Mesenchymal stem cell (in vitro differentiated cells and primary cell): ENCODE results near the gene TTC16.

Experiments used
- DNase-seq: peaks from one replicate; pipeline ENCODE4 v3.0.0-alpha.2; 2013
- H2AFZ ChIP-seq: one replicate; pipeline ENCODE4 v1.6.1; 2013; ENCODE audit warnings: low read depth, mild to moderate bottlenecking, control low read depth, inconsistent platforms, low read length, moderate library complexity
- H2AK5ac ChIP-seq: 2 replicates; pipeline ENCODE4 v1.6.1; 2013; ENCODE audit warnings: low read length, moderate library complexity, mild to moderate bottlenecking, inconsistent platforms; ENCODE audit not compliant: severe bottlenecking
- H2BK120ac ChIP-seq: one replicate; pipeline ENCODE4 v1.6.1; 2013; ENCODE audit warnings: low read depth, mild to moderate bottlenecking, inconsistent platforms, low read length, moderate library complexity
- H2BK12ac ChIP-seq, 2 experiments: one replicate each; pipeline ENCODE4 v1.6.1; 2013; ENCODE audit warnings: inconsistent platforms in 2 of 2, low read length in 2 of 2, mild to moderate bottlenecking in 2 of 2, moderate library complexity in 2 of 2, control low read depth in 1 of 2
- H2BK15ac ChIP-seq: one replicate; pipeline ENCODE4 v1.6.1; 2013; ENCODE audit warnings: mild to moderate bottlenecking, low read depth, inconsistent platforms; ENCODE audit not compliant: poor library complexity, severe bottlenecking
- H2BK5ac ChIP-seq: 2 replicates; pipeline ENCODE4 v1.6.1; 2013; ENCODE audit warnings: low read depth, mild to moderate bottlenecking, low read length, control low read depth, inconsistent platforms; ENCODE audit not compliant: poor library complexity, severe bottlenecking
- H3K14ac ChIP-seq, 2 experiments: one replicate each; pipeline ENCODE4 v1.6.1; 2013; ENCODE audit warnings: inconsistent platforms in 2 of 2, low read length in 2 of 2, control low read depth in 1 of 2, mild to moderate bottlenecking in 1 of 2, moderate library complexity in 1 of 2
- H3K18ac ChIP-seq, 2 experiments: one replicate each; pipeline ENCODE4 v1.6.1; 2013; ENCODE audit warnings: inconsistent platforms in 2 of 2, low read length in 2 of 2, control low read depth in 1 of 2, low read depth in 1 of 2, mild to moderate bottlenecking in 1 of 2
- H3K23ac ChIP-seq, 2 experiments: one replicate each; pipeline ENCODE4 v1.6.1; 2013; ENCODE audit warnings: inconsistent platforms in 2 of 2, low read length in 2 of 2, mild to moderate bottlenecking in 2 of 2, moderate library complexity in 2 of 2, control low read depth in 1 of 2
- H3K27ac ChIP-seq: 2 replicates; pipeline ENCODE4 v1.5.1; 2013; ENCODE audit warnings: mild to moderate bottlenecking, moderate library complexity, low read length, control low read depth, inconsistent platforms; ENCODE audit not compliant: poor library complexity, severe bottlenecking
- H3K27me3 ChIP-seq, 2 experiments: 2 replicates each; pipeline versions ENCODE4 v1.6.1 to v1.7.0; 2013; ENCODE audit warnings: low read length in 2 of 2, mild to moderate bottlenecking in 2 of 2, moderate library complexity in 2 of 2, control low read depth in 1 of 2, inconsistent platforms in 1 of 2; ENCODE audit not compliant: control insufficient read depth in 1 of 2, insufficient read depth in 1 of 2
- H3K36me3 ChIP-seq, 2 experiments: 2 replicates each; pipeline versions ENCODE4 v1.6.1 to v1.7.0; 2013; ENCODE audit warnings: low read length in 2 of 2, control low read depth in 1 of 2, inconsistent platforms in 1 of 2, low read depth in 1 of 2, mild to moderate bottlenecking in 1 of 2; ENCODE audit not compliant: insufficient read depth in 2 of 2, control insufficient read depth in 1 of 2
- H3K4ac ChIP-seq, 2 experiments: one replicate each; pipeline ENCODE4 v1.6.1; 2013; ENCODE audit warnings: inconsistent platforms in 2 of 2, low read length in 2 of 2, mild to moderate bottlenecking in 2 of 2, moderate library complexity in 2 of 2, control low read depth in 1 of 2, low read depth in 1 of 2
- H3K4me1 ChIP-seq: 2 replicates; pipeline ENCODE4 v1.6.1; 2013; ENCODE audit warnings: low read depth, low read length, control low read depth; ENCODE audit not compliant: control insufficient read depth, insufficient read depth
- H3K4me2 ChIP-seq: 2 replicates; pipeline ENCODE4 v1.6.1; 2013; ENCODE audit warnings: low read length, mild to moderate bottlenecking, inconsistent platforms; ENCODE audit not compliant: poor library complexity, severe bottlenecking
- H3K4me3 ChIP-seq, 2 experiments: 2 replicates each; pipeline versions ENCODE4 v1.5.1 to v1.7.0; 2013; ENCODE audit warnings: low read length in 2 of 2, mild to moderate bottlenecking in 2 of 2, control low read depth in 1 of 2, low read depth in 1 of 2; ENCODE audit not compliant: insufficient read depth in 1 of 2
- H3K79me1 ChIP-seq: replicated peaks from 2 replicates; pipeline ENCODE4 v1.6.1; 2013; ENCODE audit warnings: mild to moderate bottlenecking, control low read depth, low read length, inconsistent platforms; ENCODE audit not compliant: poor library complexity, severe bottlenecking
- H3K9ac ChIP-seq: 2 replicates; pipeline ENCODE4 v1.7.0; 2013; ENCODE audit warnings: mild to moderate bottlenecking, low read length, moderate library complexity
- H3K9me3 ChIP-seq: 2 replicates; pipeline ENCODE4 v1.7.0; 2013; ENCODE audit warnings: mild to moderate bottlenecking, low read length; ENCODE audit not compliant: control insufficient read depth
- H4K8ac ChIP-seq: one replicate; pipeline ENCODE4 v1.6.1; 2013; ENCODE audit warnings: inconsistent platforms, mild to moderate bottlenecking, low read length, moderate library complexity
- H4K91ac ChIP-seq: one replicate; pipeline ENCODE4 v1.6.1; 2013; ENCODE audit warnings: mild to moderate bottlenecking, low read length, inconsistent platforms
- WGBS: methylation state at CpG from one replicate; pipeline ENCODE4 v1.1.7; 2013; ENCODE audit warnings: mixed read lengths; 5-methylcytosine and 5-hydroxymethylcytosine counted together

Gene TTC16

DNA sequence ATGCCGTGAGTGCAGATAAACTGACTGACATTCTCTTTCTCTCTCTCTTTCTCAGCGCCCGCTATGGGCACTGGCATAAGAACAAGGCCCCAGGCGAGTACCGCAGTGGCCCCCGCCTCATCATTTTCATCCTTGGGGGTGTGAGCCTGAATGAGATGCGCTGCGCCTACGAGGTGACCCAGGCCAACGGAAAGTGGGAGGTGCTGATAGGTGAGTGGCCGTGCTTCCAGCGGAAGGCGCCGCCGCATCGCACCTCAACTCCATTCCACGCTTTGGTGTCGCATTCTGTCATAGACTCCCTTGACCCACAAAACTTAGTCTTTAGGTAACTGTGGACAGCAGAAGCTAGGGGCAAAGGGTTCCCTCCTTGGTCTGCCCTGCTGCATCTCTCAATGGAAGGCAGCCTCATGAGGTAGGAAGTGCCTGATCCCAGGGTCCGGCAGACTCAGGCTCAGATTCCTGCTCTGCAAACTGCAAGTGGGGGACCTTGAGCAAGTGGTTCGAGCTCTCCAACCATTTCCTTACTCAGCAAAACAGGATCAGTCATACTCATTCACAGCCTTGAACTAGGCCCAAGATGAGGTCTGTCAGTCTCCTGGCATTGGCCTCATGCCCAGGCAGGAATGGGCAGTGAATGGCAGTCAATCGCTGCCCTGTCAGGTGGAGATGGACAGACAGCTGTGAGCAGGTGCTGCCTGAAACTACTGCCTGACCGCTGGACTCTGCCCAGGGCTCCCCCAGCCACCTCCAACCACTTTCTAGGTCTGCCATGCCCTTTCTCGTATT is 33.3 kb upstream of the TTC16 start:
- no peak overlapping the region for H3K14ac ChIP-seq
- peaks cover 67 to 92% of the 10 kb centered on the region in 2 experiments for H3K36me3 ChIP-seq
- H2BK5ac ChIP-seq, result no peak overlapping the region
- no peak overlapping the region for H3K27ac ChIP-seq
- H4K91ac ChIP-seq, result no peak overlapping the region
- H3K18ac ChIP-seq, result no peak overlapping the region
- no peaks in the 10 kb centered on the region for H3K9me3 ChIP-seq
- H2AFZ ChIP-seq, result no peak overlapping the region
- H2BK120ac ChIP-seq, result no peak overlapping the region
- no peak overlapping the region for H2BK12ac ChIP-seq
- H3K27me3 ChIP-seq, result no peaks in the 10 kb centered on the region
- no peaks in the 10 kb centered on the region for H3K79me1 ChIP-seq
- H3K4me3 ChIP-seq, result no peak overlapping the region
- H2AK5ac ChIP-seq, result no peak overlapping the region
- H3K4ac ChIP-seq, result no peak overlapping the region
- no peak overlapping the region for H4K8ac ChIP-seq
- no peak for DNase-seq
- 98% methylated on average over 22 of the region's 23 CpGs for WGBS
- no peak overlapping the region for H3K4me2 ChIP-seq
- H3K9ac ChIP-seq, result no peak overlapping the region
- H2BK15ac ChIP-seq, result no peak overlapping the region
- H3K4me1 ChIP-seq, result peaks cover 7% of the 10 kb centered on the region
- H3K23ac ChIP-seq, result no peak overlapping the region

DNA sequence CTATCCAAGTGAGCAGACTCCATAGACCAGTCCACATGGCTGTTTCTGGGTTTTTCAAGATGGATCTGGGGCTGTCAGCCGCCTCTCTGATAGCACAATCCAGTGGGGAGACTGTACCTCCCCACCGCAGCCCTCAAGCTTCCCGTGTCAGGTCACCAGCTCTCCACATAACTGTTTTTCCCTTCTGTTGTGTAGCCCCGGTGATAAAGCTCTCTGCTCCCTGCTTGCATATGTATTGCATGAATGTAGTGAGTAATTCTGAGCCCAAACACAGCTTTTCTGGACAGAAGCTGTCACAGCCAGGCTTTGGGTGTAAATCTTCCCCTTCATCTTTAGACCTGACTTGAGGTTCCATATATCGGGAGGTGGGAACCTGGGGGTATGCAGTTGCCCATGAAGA is 32.2 kb upstream of the TTC16 start:
- no peaks in the 10 kb centered on the region for H3K9me3 ChIP-seq
- H2BK12ac ChIP-seq, result no peak overlapping the region
- no peak overlapping the region for H2BK5ac ChIP-seq
- no peak overlapping the region for H2AFZ ChIP-seq
- no peak overlapping the region for H3K18ac ChIP-seq
- no peak overlapping the region for H2AK5ac ChIP-seq
- no peaks in the 10 kb centered on the region for H3K27me3 ChIP-seq
- no peak overlapping the region for H3K4me3 ChIP-seq
- no peak overlapping the region for H3K27ac ChIP-seq
- H4K8ac ChIP-seq, result no peak overlapping the region
- no peaks in the 10 kb centered on the region for H3K79me1 ChIP-seq
- H4K91ac ChIP-seq, result no peak overlapping the region
- peak; percentile 75 for DNase-seq
- 100% methylated on average over 3 of the region's 5 CpGs for WGBS
- peaks cover 63 to 96% of the 10 kb centered on the region in 2 experiments for H3K36me3 ChIP-seq
- H3K4ac ChIP-seq, result no peak overlapping the region
- H3K4me2 ChIP-seq, result no peak overlapping the region
- H3K4me1 ChIP-seq, result peaks cover 7% of the 10 kb centered on the region
- no peak overlapping the region for H3K23ac ChIP-seq
- H3K9ac ChIP-seq, result peak overlapping the region; percentile 24
- no peak overlapping the region for H3K14ac ChIP-seq
- no peak overlapping the region for H2BK120ac ChIP-seq
- no peak overlapping the region for H2BK15ac ChIP-seq

DNA sequence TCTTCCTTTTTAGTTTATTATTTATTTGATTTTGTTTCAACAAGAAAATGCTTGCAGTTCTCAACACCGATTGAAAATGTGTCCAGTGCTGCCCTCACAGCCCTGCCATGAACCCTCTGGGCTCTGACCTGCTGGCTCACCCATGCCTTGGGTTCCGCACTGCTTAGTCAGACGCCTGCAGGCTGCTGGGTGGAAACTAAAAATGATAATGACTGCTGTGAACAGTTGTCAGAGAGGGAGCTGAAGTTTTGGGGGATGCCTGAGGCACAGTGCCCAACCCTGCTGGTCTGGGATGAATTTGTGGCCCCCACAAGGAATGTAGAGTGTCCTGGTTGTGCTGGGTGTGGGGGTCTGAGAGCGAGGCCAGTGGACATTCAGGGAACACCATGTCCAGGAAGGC is 31.3 kb upstream of the TTC16 start:
- Histone ChIP-seq H3K27me3 (no peaks in the 10 kb centered on the region), H3K23ac (no peak overlapping the region), H3K9me3 (no peaks in the 10 kb centered on the region), H2BK15ac (no peak overlapping the region), H3K79me1 (no peaks in the 10 kb centered on the region), H4K8ac (no peak overlapping the region), H2BK5ac (no peak overlapping the region), H4K91ac (no peak overlapping the region), H2AFZ (no peak overlapping the region), H3K18ac (no peak overlapping the region), H3K14ac (no peak overlapping the region), H3K4me1 (peaks cover 7% of the 10 kb centered on the region), H2AK5ac (no peak overlapping the region), H2BK120ac (no peak overlapping the region), H3K4me2 (no peak overlapping the region), H2BK12ac (no peak overlapping the region), H3K4ac (no peak overlapping the region), H3K36me3 (peaks cover 65 to 96% of the 10 kb centered on the region in 2 experiments), H3K9ac (no peak overlapping the region), H3K4me3 (no peak overlapping the region), H3K27ac (no peak overlapping the region)
- 74% methylated on average over 4 of the region's 4 CpGs for WGBS
- DNase-seq, result peak; percentile 42

DNA sequence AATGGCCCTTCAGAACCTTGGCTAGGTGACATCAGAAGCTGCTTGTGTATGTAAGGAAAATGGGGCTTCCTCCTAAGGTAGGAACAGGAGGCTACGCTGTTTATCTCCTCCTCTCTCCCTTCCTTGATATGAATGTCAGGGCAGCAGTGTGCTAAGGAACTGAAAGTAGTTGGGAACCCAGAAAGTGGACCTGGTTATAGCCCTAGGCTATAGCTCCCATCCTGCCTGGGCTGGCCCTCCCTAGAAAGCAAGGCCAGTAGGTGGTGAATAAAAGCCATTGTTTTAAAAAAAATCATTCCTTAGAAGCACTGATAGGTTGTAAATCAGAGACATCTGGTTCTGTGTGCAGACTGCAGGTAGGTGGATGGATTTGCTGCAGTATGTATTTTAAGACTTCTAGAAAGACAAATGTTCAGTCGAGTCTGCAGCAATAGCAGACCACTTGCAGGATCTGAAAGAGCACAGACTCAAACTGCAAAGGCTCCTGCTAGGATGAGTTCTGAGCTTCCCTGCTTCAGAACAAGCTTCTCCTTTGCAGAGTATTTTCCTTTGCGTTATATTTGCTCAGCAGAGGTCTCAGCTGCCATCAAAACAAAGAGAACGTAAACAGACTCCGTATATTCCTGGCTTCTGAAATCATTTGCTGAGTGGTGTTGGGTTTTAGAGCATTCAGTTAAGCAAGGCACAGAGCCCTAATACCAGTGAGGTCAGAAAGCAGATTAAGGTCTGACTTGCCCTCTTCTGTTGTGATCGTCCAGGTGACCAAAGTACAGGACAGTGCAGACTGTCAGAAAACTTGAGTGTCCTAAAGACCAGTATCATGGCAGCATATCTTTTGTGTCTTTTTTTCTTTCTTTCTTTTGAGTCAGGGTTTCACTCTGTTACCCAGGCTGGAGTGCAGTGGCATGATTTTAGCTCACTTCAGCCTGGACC is 29.2 kb upstream of the TTC16 start:
- no peak overlapping the region for H3K4me2 ChIP-seq
- no peak overlapping the region for H3K4me3 ChIP-seq
- H3K4me1 ChIP-seq, result peaks cover 7% of the 10 kb centered on the region
- H3K18ac ChIP-seq, result no peak overlapping the region
- H3K4ac ChIP-seq, result no peak overlapping the region
- no peak overlapping the region for H3K27ac ChIP-seq
- no peaks in the 10 kb centered on the region for H3K79me1 ChIP-seq
- no peak overlapping the region for H2BK120ac ChIP-seq
- no peak overlapping the region for H3K14ac ChIP-seq
- H3K9me3 ChIP-seq, result no peaks in the 10 kb centered on the region
- 88% methylated on average over 5 of the region's 6 CpGs for WGBS
- no peak overlapping the region for H4K91ac ChIP-seq
- no peak overlapping the region for H3K9ac ChIP-seq
- no peak overlapping the region for H3K23ac ChIP-seq
- H3K36me3 ChIP-seq, result peaks cover 64 to 96% of the 10 kb centered on the region in 2 experiments
- H4K8ac ChIP-seq, result no peak overlapping the region
- H2BK5ac ChIP-seq, result no peak overlapping the region
- H2BK15ac ChIP-seq, result no peak overlapping the region
- no peak overlapping the region for H2BK12ac ChIP-seq
- no peak overlapping the region for H2AK5ac ChIP-seq
- H3K27me3 ChIP-seq, result no peaks in the 10 kb centered on the region
- no peak for DNase-seq
- no peak overlapping the region for H2AFZ ChIP-seq
